HUDEP-2 (cell line): Measurements from ENCODE around the gene MYCL.
A peak's percentile ranks its signal among the peaks of the same experiment; 100 is the strongest.

Experiments
- DNase-seq, 76 experiments: peaks; one replicate each; lab custom pipeline; 2025; ENCODE audit not compliant: unreplicated experiment in 76 of 76; lab: John Stamatoyannopoulos, UW

The MYCL gene

DNA sequence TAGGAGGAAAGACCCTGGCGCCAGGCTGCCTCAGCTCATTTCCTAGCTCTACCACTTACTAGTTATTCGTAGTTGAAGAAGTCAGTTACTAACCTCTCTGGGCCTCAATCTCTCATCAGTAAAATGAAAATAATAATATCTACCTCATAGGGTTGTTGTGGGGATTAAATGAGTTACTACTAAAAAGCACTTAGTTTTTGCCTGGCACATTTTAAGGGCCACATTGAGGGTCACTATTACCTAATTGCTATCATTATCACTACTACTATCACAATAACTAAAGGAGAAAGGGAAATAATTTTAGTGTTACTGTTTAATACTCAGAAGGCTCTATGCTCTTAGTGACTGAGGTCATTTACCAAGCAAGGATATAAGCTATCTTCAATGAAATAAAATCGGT, 43.4 kb downstream of the MYCL start:
- no peak for DNase-seq

GRCh38 chr1:39857126-39857878, 44.4 kb downstream of the MYCL start:
- DNase-seq, result no peak

- DNase-seq, result no peak
Observed at GRCh38 chr1:39854738-39855137, 47.0 kb downstream of the MYCL start.

GRCh38 chr1:39854314-39854713, 47.4 kb downstream of the MYCL start:
- no peak for DNase-seq

DNA sequence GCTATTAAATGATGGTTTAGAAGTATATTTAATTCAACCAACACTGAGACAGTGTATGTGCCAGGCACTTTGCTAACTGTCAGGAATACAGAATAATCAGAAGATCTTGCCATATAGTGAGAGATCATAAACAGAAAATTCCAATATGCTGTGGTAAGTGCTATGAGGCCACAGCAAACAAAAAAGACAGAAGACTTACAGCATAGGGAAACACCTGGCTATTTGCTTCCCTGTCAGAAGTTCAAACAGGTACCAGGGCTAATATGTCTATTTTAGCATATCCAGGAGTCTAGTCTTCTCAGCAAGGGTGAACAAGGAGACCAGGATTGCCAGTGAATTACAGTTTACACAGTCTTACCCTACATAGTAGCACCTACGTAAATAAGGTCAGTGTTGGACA, 48.8 kb downstream of the MYCL start:
- no peak for DNase-seq

DNA sequence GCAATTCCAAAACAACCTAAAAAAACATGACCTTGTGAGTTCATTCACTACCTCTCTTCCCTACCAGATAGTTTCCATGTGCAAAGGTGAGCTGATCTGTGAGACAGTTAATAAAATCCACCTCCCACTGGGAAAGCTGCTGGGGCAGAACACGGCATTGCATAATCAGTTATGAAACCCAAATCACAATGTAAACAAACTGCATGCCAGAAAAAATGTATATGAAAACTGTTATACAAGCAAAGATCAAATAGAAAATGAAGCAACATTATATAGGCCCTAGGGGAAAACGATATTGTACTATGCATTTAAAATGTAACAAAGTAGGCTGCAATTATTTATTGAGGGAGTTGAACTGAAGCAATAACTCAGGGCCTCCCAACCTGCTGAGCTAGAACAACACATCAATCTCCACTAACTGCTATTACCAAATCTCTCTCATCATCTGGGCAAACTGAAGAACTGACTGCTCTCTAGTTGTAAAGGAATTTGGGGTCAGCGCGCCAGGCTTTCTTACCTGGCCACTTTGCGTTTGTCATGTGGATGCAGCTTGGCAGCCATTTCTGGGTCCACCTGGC, 49.4 kb downstream of the MYCL start:
- no peak for DNase-seq

- peak in 1 of 76 experiments; percentile 3 for DNase-seq
Observed at GRCh38 chr1:39850606-39851216, 51.0 kb downstream of the MYCL start.

GRCh38 chr1:39849203-39849602, 52.5 kb downstream of the MYCL start:
- no peak for DNase-seq

DNA sequence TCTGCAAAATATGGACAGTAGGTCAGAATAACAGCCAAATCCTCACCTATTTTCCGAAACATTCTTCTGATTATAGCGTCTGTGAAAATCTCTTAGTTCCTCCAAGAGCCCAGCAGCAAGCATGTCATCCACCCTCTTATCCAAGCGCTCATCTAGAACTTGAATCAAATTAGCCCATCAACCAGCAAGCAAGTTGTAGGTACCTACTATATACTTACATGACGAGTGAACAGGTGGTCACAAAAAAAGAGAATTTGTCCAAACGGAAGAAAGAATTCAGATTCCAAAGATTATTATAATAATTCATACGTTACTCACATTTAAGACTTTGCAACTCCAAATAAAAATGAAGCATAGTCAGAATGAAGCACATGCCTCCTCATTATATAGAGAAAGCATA, 53.8 kb downstream of the MYCL start:
- no peak for DNase-seq

- DNase-seq, result no peak
Observed at GRCh38 chr1:39846796-39847195, 54.9 kb downstream of the MYCL start.

DNA sequence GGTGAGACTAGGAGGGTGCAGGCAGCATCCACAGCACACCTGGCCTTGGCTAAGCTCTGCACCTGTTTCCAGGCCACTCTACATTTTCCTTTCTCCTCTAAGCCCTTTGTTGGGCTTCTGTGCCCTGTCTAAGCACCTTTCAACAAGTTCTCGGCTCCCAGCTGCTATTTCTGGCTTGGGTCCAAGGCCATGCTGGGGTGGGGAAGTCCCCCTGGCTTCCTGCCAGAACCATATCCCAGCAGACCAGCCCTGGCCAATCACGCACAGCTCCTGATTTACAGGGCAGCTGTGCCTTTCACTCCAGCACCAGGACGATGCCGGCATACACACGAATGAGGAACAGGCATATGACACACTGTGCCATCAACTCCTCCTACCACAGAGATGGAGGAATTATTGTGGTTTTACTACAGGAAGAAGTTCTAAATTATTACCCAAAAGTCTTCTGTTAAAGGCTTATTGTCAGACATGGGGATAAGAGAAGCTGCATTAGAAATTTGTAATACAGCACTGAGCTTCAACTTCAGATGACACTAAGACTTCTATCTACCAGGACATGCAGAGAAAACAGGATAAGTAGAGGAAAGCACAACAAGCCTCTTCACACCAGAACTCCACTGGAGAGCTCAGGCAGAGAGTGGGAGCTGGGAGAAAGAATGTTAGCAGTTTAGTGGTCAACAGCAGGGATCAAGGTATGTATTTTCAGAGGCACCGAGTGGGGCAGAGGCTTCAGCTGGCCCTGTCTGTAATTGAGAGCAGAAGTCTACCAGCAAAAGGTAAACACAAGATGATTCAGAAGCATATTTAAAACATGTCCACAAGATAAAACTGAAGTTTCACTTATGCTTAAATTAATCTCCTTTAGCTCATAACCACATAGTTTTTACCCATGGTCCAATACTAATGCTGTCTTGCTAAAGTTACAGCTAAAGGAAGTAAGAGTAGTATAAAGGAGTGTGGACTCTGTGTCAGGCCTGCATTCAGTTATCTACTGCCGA, 55.8 kb downstream of the MYCL start:
- peak in 67 of 76 experiments; percentile 10 to 80 (median 53) for DNase-seq
